ENCODE results near the gene RMI1.

DNA sequence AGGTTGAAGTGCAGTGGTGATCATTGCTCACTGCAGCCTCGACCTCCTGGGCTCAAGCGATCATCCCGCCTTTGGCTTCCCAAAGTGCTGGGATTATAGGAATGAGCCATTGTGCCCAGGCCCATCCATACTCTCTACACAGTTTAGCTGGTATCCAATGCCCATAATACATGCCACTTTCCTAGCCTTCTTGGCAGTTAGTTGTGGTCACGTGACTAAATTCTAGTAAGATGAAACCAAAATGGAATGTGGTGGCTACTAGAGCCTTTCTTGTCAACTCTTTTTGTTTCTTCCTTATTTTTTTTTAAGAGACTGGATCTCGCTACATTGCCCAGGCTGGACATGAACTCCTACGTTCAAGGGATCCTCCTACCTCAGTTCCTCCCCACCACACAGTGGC lies 44.1 kb upstream of the RMI1 start:
- TF ChIP-seq, protein P1, sequence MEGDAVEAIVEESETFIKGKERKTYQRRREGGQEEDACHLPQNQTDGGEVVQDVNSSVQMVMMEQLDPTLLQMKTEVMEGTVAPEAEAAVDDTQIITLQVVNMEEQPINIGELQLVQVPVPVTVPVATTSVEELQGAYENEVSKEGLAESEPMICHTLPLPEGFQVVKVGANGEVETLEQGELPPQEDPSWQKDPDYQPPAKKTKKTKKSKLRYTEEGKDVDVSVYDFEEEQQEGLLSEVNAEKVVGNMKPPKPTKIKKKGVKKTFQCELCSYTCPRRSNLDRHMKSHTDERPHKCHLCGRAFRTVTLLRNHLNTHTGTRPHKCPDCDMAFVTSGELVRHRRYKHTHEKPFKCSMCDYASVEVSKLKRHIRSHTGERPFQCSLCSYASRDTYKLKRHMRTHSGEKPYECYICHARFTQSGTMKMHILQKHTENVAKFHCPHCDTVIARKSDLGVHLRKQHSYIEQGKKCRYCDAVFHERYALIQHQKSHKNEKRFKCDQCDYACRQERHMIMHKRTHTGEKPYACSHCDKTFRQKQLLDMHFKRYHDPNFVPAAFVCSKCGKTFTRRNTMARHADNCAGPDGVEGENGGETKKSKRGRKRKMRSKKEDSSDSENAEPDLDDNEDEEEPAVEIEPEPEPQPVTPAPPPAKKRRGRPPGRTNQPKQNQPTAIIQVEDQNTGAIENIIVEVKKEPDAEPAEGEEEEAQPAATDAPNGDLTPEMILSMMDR (IDR thresholded peaks at IDR 0.05), result no peak
- TF ChIP-seq POLR2A (IDR thresholded peaks at IDR 0.05) (no peak), POLR2AphosphoS5 (IDR thresholded peaks at IDR 0.05) (no peak)
